Measurements from ENCODE around the gene SHQ1.
"Not testable (repeated sequence)": the region's sequence is repeated elsewhere in the genome, so short reads cannot be mapped to it uniquely, and the experiment has no call there.

DNA sequence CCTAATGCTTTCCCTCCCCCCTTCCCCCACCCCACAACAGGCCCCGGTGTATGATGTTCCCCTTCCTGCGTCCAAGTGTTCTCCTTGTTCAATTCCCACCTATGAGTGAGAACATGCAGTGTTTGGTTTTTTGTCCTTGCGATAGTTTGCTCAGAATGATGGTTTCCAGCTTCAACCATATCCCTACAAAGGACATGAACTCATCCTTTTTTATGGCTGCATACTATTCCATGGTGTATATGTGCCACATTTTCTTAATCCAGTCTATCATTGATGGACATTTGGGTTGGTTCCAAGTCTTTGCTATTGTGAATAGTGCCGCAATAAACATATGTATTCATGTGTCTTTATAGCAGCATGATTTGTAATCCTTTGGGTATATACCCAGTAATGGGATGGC lies 137.8 kb downstream of the SHQ1 start:
- TF ChIP-seq POLR2AphosphoS5 (IDR thresholded peaks at IDR 0.05; ENCODE audit: low read depth); STAT1 (IDR thresholded peaks at IDR 0.05; ENCODE audit: unreplicated experiment); EZH2 (IDR thresholded peaks at IDR 0.05; ENCODE audit: low read depth, unreplicated experiment); EZH2phosphoT487 (IDR thresholded peaks at IDR 0.05; ENCODE audit: unreplicated experiment); ZNF114 (CRISPR knock-in tag; IDR thresholded peaks at IDR 0.05); JUNB (IDR thresholded peaks at IDR 0.05; ENCODE audit: unreplicated experiment); NANOG (IDR thresholded peaks at IDR 0.05; ENCODE audit: borderline replicate concordance): not testable (repeated sequence)
- TF ChIP-seq, protein P1, sequence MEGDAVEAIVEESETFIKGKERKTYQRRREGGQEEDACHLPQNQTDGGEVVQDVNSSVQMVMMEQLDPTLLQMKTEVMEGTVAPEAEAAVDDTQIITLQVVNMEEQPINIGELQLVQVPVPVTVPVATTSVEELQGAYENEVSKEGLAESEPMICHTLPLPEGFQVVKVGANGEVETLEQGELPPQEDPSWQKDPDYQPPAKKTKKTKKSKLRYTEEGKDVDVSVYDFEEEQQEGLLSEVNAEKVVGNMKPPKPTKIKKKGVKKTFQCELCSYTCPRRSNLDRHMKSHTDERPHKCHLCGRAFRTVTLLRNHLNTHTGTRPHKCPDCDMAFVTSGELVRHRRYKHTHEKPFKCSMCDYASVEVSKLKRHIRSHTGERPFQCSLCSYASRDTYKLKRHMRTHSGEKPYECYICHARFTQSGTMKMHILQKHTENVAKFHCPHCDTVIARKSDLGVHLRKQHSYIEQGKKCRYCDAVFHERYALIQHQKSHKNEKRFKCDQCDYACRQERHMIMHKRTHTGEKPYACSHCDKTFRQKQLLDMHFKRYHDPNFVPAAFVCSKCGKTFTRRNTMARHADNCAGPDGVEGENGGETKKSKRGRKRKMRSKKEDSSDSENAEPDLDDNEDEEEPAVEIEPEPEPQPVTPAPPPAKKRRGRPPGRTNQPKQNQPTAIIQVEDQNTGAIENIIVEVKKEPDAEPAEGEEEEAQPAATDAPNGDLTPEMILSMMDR (conservative IDR thresholded peaks at IDR 0.05; ENCODE audit: low read depth in 2 of 2) = not testable (repeated sequence)
- TF ChIP-seq, protein P2, sequence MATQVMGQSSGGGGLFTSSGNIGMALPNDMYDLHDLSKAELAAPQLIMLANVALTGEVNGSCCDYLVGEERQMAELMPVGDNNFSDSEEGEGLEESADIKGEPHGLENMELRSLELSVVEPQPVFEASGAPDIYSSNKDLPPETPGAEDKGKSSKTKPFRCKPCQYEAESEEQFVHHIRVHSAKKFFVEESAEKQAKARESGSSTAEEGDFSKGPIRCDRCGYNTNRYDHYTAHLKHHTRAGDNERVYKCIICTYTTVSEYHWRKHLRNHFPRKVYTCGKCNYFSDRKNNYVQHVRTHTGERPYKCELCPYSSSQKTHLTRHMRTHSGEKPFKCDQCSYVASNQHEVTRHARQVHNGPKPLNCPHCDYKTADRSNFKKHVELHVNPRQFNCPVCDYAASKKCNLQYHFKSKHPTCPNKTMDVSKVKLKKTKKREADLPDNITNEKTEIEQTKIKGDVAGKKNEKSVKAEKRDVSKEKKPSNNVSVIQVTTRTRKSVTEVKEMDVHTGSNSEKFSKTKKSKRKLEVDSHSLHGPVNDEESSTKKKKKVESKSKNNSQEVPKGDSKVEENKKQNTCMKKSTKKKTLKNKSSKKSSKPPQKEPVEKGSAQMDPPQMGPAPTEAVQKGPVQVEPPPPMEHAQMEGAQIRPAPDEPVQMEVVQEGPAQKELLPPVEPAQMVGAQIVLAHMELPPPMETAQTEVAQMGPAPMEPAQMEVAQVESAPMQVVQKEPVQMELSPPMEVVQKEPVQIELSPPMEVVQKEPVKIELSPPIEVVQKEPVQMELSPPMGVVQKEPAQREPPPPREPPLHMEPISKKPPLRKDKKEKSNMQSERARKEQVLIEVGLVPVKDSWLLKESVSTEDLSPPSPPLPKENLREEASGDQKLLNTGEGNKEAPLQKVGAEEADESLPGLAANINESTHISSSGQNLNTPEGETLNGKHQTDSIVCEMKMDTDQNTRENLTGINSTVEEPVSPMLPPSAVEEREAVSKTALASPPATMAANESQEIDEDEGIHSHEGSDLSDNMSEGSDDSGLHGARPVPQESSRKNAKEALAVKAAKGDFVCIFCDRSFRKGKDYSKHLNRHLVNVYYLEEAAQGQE (IDR thresholded peaks at IDR 0.05; ENCODE audit: unreplicated experiment) = not testable (repeated sequence)
- TF ChIP-seq, protein P3, sequence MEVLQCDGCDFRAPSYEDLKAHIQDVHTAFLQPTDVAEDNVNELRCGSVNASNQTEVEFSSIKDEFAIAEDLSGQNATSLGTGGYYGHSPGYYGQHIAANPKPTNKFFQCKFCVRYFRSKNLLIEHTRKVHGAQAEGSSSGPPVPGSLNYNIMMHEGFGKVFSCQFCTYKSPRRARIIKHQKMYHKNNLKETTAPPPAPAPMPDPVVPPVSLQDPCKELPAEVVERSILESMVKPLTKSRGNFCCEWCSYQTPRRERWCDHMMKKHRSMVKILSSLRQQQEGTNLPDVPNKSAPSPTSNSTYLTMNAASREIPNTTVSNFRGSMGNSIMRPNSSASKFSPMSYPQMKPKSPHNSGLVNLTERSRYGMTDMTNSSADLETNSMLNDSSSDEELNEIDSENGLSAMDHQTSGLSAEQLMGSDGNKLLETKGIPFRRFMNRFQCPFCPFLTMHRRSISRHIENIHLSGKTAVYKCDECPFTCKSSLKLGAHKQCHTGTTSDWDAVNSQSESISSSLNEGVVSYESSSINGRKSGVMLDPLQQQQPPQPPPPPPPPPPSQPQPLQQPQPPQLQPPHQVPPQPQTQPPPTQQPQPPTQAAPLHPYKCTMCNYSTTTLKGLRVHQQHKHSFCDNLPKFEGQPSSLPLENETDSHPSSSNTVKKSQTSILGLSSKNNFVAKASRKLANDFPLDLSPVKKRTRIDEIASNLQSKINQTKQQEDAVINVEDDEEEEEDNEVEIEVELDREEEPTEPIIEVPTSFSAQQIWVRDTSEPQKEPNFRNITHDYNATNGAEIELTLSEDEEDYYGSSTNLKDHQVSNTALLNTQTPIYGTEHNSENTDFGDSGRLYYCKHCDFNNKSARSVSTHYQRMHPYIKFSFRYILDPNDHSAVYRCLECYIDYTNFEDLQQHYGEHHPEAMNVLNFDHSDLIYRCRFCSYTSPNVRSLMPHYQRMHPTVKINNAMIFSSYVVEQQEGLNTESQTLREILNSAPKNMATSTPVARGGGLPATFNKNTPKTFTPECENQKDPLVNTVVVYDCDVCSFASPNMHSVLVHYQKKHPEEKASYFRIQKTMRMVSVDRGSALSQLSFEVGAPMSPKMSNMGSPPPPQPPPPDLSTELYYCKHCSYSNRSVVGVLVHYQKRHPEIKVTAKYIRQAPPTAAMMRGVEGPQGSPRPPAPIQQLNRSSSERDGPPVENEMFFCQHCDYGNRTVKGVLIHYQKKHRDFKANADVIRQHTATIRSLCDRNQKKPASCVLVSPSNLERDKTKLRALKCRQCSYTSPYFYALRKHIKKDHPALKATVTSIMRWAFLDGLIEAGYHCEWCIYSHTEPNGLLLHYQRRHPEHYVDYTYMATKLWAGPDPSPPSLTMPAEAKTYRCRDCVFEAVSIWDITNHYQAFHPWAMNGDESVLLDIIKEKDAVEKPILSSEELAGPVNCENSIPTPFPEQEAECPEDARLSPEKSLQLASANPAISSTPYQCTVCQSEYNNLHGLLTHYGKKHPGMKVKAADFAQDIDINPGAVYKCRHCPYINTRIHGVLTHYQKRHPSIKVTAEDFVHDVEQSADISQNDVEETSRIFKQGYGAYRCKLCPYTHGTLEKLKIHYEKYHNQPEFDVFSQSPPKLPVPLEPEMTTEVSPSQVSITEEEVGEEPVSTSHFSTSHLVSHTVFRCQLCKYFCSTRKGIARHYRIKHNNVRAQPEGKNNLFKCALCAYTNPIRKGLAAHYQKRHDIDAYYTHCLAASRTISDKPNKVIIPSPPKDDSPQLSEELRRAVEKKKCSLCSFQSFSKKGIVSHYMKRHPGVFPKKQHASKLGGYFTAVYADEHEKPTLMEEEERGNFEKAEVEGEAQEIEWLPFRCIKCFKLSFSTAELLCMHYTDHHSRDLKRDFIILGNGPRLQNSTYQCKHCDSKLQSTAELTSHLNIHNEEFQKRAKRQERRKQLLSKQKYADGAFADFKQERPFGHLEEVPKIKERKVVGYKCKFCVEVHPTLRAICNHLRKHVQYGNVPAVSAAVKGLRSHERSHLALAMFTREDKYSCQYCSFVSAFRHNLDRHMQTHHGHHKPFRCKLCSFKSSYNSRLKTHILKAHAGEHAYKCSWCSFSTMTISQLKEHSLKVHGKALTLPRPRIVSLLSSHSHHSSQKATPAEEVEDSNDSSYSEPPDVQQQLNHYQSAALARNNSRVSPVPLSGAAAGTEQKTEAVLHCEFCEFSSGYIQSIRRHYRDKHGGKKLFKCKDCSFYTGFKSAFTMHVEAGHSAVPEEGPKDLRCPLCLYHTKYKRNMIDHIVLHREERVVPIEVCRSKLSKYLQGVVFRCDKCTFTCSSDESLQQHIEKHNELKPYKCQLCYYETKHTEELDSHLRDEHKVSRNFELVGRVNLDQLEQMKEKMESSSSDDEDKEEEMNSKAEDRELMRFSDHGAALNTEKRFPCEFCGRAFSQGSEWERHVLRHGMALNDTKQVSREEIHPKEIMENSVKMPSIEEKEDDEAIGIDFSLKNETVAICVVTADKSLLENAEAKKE (CRISPR knock-in tag; IDR thresholded peaks at IDR 0.05) = not testable (repeated sequence)
